Right lung (tissue), 5 donors: Measurements from ENCODE around the gene KRTAP5-10. TPM values are rescaled to one million over a fixed set of nuclear protein-coding genes. Genes with fewer than 3 reads are reported as not detected.
"Not testable (repeated sequence)": the region's sequence is repeated elsewhere in the genome, so short reads cannot be mapped to it uniquely, and the experiment has no call there.

Source experiments
- DNase-seq, 2 donors: peaks; one replicate each; pipeline ENCODE4 v3.0.0-alpha.2; 2013
- polyA plus RNA-seq, 5 donors: library from polyadenylated mRNA; unstranded; fragments of 120-200 nt; gene quantifications; one replicate each; pipeline versions ENCODE4 v1.2.1 to v1.2.3, GENCODE V29; 2013; ENCODE audit warnings: inconsistent platforms in 1 of 5, low replicate concordance in 1 of 5; ENCODE audit not compliant: insufficient read length in 5 of 5, insufficient read depth in 1 of 5

The KRTAP5-10 gene
- polyA plus RNA-seq, 5 donors: 0.10 to 0.22 (median 0.19) TPM; not detected in 1

- DNase-seq: not testable (repeated sequence)
Measured at GRCh38 chr11:71607520-71608216, 42.3 kb downstream of the KRTAP5-10 start.

DNA sequence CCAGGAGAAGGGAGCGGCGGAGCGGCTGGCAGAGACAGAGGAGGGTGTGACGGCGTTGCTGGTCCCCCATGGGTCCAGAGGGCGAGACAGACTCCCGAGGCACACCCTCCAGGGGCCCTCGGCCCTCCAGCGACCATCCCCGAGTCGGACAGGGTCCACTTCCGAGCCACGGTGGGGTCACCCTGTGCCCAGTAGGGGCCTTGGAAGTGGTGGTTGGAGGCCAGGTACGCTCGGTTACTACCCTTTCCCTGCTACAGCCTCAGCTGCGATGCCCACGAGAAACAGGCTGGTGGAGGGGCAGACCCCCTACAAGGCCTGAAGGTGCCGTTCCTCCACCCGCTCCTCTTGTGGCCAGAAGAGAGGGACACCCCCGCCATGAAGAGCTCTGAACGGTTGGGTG, 42.9 kb downstream of the KRTAP5-10 start:
- not testable (repeated sequence) for DNase-seq

DNA sequence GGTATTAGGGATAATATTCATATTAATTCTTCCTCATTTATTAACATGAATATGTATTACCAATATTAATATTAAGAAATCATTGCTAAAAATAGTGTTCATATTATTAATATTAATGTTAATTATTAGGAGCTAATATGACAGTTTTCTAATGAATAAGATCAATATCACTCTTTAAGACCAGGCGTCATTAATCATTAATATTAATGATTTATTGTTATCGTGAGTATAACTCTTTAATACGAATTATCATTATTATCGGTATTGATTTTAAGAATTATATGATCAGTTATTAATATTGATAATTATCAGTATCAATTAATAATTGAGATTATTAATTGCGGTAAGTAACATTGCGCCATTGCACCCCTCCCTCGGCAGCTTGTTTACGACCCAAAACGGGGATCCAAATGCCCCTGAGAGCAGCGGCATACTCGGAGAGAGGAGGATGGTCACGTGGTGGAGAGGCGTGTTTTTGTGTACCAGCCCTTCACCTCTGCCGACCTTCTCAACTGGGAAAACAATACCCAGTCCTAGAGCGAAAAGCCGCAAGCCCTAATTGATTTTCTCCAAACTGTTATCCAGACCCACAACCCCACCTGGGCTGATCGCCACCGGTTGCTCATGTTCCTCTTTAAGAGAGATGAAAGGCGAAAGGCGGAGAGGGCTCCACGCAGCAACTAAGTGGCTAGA, 46.0 kb downstream of the KRTAP5-10 start:
- DNase-seq: not testable (repeated sequence)

GRCh38 chr11:71613931-71614330, 48.6 kb downstream of the KRTAP5-10 start:
- DNase-seq: not testable (repeated sequence)

DNA sequence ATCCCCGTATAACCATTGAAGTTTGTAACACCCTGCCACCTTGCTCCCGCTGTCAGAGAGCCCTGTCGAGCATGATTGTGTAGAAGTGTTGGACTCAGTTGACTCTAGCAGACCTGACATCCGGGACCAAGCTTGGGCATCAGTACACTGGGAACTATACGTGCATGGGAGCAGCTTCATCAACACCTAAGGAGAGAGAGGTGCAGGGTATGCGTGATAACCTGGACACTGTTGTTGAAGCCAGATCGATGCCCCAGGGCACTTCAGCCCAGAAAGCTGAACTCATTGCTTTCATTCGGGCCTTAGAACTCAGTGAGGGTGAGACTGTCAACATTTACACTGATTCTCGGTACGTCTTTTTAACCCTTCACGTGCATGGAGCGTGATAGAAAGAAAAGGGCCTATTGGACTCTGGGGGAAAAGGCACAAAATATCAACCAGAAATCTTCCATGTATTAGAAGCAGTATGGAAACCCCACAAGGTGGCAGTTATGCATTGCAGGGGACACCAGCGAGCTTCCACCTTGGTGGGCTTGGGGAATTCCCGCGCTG, 49.1 kb downstream of the KRTAP5-10 start:
- not testable (repeated sequence) for DNase-seq

DNA sequence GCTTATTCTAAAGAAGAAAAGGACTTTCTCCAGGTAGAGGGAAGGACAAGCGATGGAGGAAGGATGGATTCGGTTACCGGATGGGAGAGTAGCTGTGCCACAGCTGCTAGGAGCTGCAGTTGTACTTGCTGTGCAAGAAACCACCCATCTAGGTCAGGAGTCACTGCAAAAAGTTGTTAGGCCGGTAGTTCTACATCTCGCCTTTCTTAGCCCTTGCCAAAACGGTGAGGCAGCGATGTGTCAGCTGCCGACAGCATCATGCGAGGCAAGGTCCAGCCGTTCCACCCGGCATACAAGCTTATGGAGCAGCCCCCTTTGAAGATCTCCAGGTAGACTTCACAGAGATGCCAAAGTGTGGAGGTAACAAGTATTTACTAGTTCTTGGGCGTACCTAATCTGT, 49.6 kb downstream of the KRTAP5-10 start:
- DNase-seq: peak; percentile 20 to 28

Other genes with a start within 250 kb of the KRTAP5-10 start
- 10 to 100 TPM; 17.5 to 38.5 (median 25.9) TPM for gene DHCR7, start 117.2 kb upstream of the KRTAP5-10 start, polyA plus RNA-seq
- gene NADSYN1, start 112.4 kb upstream of the KRTAP5-10 start, polyA plus RNA-seq: 10 to 100 TPM; 44.4 to 81.0 (median 64.1) TPM
- gene KRTAP5-7, start 38.3 kb upstream of the KRTAP5-10 start, polyA plus RNA-seq: under 1 TPM in 2 of 5 donors, not detected in 3; 0.13 to 0.17 TPM
- under 1 TPM in 1 of 5 donors, not detected in 4; 0.15 TPM for gene KRTAP5-8, start 27.5 kb upstream of the KRTAP5-10 start, polyA plus RNA-seq
- under 1 TPM; 0.13 to 0.57 (median 0.34) TPM for gene KRTAP5-9, start 17.1 kb upstream of the KRTAP5-10 start, polyA plus RNA-seq
- under 1 TPM in 2 of 5 donors, not detected in 3; 0.33 to 0.37 TPM for gene KRTAP5-11, start 17.3 kb downstream of the KRTAP5-10 start, polyA plus RNA-seq